H1 (cell line): ENCODE results near the gene SLC6A18. TPM values are rescaled to one million over a fixed set of nuclear protein-coding genes. Genes with fewer than 3 reads are reported as not detected.

ENCODE experiments used
- POU5F1 ChIP-seq: IDR thresholded peaks from 2 replicates; pipeline ENCODE4 v1.6.1; 2011; ENCODE audit warnings: low read depth, mild to moderate bottlenecking, low read length, moderate library complexity
- polyA plus RNA-seq, 7 experiments: library from polyadenylated mRNA; depleted of rRNA in 3 of 7; stranded (reverse) in 5 of 7; unstranded in 2 of 7; fragments of >200 nt in 5 of 7; fragments of 200-250 nt in 2 of 7; gene quantifications; 1 replicate in 5 of 7; 2 replicates in 1 of 7; 4 replicates in 1 of 7; pipeline versions ENCODE4 v1.2.1 to v1.2.3, GENCODE V29; 2011 to 2013; ENCODE audit warnings: missing spikeins in 2 of 7, mixed read lengths in 2 of 7
- total RNA-seq: library from RNA; stranded (reverse); fragmentation: NEBNext Ultra II Directional; extraction: Animal tissue kit (Norgen Biotek cat#: 25700); gene quantifications from 2 replicates; pipeline ENCODE4 v1.2.1, GENCODE V29; 2021

The SLC6A18 gene
- total and polyA plus RNA-seq, 2 of the 8 experiments (the other 6 are each of a cell fraction or from before 2014, with no cell fraction given), result not detected

DNA sequence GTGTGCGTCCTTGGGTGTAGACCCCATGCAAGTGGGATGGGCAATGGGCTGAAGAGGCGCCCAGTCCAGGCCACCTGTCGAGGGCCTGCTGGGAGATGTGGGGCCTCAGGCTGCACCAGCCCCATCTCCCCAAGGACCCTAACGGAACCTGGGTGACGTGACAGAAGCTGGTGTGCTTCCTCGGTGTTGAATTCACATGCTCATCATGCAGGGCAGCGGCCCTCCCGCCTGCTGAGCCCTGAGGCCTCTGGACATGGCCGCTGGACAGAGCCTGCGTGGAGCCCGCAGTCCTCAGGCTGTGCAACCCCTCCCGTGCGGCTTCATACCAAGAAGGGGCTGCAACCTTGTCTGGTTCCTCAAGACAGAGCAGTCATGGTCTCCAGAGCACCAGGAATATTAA, 42.9 kb downstream of the SLC6A18 start (continued):
- TF ChIP-seq POU5F1, result no peak
